Stimulated activated naive CD8-positive, alpha-beta T cell treated with anti-CD3 and anti-CD28 coated beads, Interleukin-15, Interleukin-2, amounts not matched to agents 100 ng/mL and 50 ng/mL, for 24 hours (primary cell): Measurements from ENCODE around the gene ANKRD40.

Experiments
- H3K27ac Mint-ChIP-seq: one replicate; pipeline ENCODE4 v1.8.0; 2021; ENCODE audit warnings: mild to moderate bottlenecking, mixed read lengths
- H3K27me3 Mint-ChIP-seq: one replicate; pipeline ENCODE4 v1.8.0; 2021; ENCODE audit warnings: mixed read lengths
- H3K36me3 Mint-ChIP-seq: one replicate; pipeline ENCODE4 v1.8.0; 2021; ENCODE audit warnings: low read depth, mixed read lengths
- H3K4me1 Mint-ChIP-seq: one replicate; pipeline ENCODE4 v1.8.0; 2021; ENCODE audit warnings: low read depth, mixed read lengths
- H3K4me3 Mint-ChIP-seq: one replicate; pipeline ENCODE4 v1.8.0; 2021; ENCODE audit warnings: mild to moderate bottlenecking, mixed read lengths
- H3K9me3 Mint-ChIP-seq: one replicate; pipeline ENCODE4 v1.8.0; 2021; ENCODE audit warnings: mixed read lengths

ANKRD40 gene

DNA sequence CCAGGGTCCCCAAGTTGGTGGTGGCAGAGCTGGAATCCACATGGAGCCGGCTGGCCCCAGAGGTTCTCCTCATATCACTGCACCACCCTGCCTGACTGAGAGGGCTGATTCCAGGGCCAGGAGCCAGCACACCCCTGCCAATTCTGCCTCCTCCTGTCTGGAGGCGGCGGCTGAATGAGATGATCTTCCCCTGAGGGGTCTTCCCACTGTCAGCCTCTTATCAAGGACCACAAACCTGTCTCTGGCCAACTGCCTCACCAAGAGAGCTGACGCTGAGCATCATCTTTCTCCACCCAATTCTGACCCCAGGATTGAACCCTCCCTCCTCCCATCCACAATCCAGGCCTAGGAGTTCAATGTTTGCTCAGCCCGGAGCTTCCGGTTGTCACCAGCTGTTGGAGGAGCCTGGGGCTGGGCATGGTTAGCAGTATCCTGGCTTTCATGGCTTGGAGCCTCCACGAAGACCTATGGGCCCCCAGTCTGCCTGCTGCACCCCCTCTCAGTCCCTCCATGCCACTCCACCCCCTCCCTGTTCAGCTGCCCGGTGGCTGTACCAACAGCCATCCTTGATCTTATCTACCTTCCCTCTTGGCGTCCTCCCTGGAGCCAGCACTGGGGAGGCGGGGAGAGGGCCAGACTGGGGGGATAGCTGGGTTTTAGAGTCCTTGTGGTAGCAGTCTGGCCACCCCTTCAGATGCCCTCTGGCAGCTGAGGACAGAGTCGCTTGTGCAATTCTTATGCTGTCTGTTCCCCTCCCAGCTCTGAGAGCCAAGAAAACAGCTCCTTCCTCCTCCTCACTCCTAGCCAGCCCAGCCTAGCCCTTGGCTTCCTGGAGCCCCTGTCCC is 47.5 kb downstream of the ANKRD40 start:
- Mint-ChIP-seq H3K9me3 (no peaks in the 10 kb centered on the region), H3K27ac (no peak overlapping the region), H3K36me3 (no peaks in the 10 kb centered on the region), H3K4me3 (no peak overlapping the region), H3K4me1 (peaks cover 13% of the 10 kb centered on the region), H3K27me3 (no peaks in the 10 kb centered on the region)

- Mint-ChIP-seq H3K27me3 (no peaks in the 10 kb centered on the region), H3K9me3 (no peaks in the 10 kb centered on the region), H3K27ac (no peak overlapping the region)
Measured at GRCh38 chr17:50659179-50659578, 48.5 kb downstream of the ANKRD40 start.

GRCh38 chr17:50658616-50659015 is 49.1 kb downstream of the ANKRD40 start:
- no peaks in the 10 kb centered on the region for H3K9me3 Mint-ChIP-seq
- no peak overlapping the region for H3K4me3 Mint-ChIP-seq
- no peaks in the 10 kb centered on the region for H3K36me3 Mint-ChIP-seq

More at GRCh38 chr17:50659179-50659578, 48.5 kb downstream of the ANKRD40 start:
- Mint-ChIP-seq H3K36me3 (no peaks in the 10 kb centered on the region), H3K4me3 (no peak overlapping the region), H3K4me1 (peaks cover 13% of the 10 kb centered on the region)

DNA sequence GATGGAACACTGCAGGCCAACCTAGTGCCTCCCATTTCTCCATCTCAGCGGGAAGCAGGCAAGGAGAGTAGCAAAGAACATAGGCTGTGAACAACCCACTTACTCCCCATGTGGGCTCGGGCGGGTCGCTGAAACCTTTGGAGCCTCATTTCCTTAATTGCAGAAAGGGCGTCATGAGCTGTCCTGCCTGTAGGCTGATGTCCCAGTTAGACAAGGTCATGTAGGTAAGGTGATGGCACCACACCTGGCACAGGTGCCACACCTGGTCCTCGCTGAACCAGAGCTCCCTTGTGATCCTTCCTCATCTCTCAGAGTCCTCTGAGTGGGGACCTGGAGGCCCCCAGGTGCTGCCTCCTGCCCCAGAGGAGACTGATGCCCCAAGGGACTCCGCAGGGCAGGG is 50.1 kb downstream of the ANKRD40 start:
- no peak overlapping the region for H3K4me3 Mint-ChIP-seq

More at GRCh38 chr17:50658616-50659015, 49.1 kb downstream of the ANKRD40 start:
- Mint-ChIP-seq H3K4me1 (peaks cover 13% of the 10 kb centered on the region), H3K27ac (no peak overlapping the region), H3K27me3 (no peaks in the 10 kb centered on the region)

DNA sequence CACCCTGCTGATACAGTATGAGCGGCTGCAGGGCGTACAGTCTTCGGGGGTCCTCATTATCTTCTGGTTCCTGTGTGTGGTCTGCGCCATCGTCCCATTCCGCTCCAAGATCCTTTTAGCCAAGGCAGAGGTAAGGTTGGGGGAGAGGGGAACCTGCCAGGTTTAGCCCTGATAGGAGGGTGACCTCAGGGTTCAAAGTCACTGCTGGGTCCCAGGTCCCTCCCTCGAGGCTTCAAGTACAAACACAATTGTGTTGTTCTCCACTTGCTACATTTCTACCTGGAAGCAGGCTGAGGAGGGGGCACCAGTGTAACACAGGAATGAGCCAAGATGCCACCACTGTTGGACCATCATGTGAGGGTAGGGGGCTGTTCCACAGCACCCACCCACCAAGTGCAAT is 50.7 kb downstream of the ANKRD40 start:
- H3K9me3 Mint-ChIP-seq = no peaks in the 10 kb centered on the region
- peaks cover 2% of the 10 kb centered on the region for H3K27me3 Mint-ChIP-seq
- H3K4me3 Mint-ChIP-seq = no peak overlapping the region
- peaks cover 11% of the 10 kb centered on the region for H3K4me1 Mint-ChIP-seq
- H3K36me3 Mint-ChIP-seq = no peaks in the 10 kb centered on the region
- no peak overlapping the region for H3K27ac Mint-ChIP-seq

More for the DNA sequence above, 50.1 kb downstream of the ANKRD40 start:
- H3K9me3 Mint-ChIP-seq = no peaks in the 10 kb centered on the region
- H3K36me3 Mint-ChIP-seq = no peaks in the 10 kb centered on the region
- H3K27ac Mint-ChIP-seq = no peak overlapping the region
- peaks cover 13% of the 10 kb centered on the region for H3K4me1 Mint-ChIP-seq
- no peaks in the 10 kb centered on the region for H3K27me3 Mint-ChIP-seq

GRCh38 chr17:50656509-50656908 is 51.2 kb downstream of the ANKRD40 start:
- Mint-ChIP-seq H3K27me3 (peaks cover 6% of the 10 kb centered on the region), H3K4me3 (no peak overlapping the region), H3K27ac (no peak overlapping the region), H3K9me3 (no peaks in the 10 kb centered on the region), H3K36me3 (no peaks in the 10 kb centered on the region), H3K4me1 (peaks cover 5% of the 10 kb centered on the region)

DNA sequence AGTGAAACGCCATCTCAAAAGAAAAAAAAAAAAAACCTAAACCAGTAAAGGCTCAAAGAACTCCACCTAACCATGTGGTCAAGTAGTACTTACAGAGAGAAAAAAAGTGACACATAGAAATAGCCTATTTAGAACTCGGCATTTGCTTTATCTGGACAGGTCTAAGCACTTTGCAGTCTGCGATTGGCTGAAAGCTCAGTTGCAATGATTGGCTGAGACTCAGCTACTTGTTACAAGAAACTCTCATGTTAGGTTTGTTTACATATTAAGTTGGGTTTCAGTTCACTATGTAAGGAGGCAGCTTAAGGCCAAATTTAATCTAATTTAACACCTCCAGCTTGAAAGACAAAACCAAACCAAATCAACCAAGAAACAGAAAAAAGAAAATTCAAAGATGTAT is 54.0 kb downstream of the ANKRD40 start:
- Mint-ChIP-seq H3K27ac (no peak overlapping the region), H3K4me1 (no peaks in the 10 kb centered on the region), H3K9me3 (no peaks in the 10 kb centered on the region), H3K27me3 (peaks cover 12% of the 10 kb centered on the region), H3K4me3 (no peak overlapping the region), H3K36me3 (no peaks in the 10 kb centered on the region)

DNA sequence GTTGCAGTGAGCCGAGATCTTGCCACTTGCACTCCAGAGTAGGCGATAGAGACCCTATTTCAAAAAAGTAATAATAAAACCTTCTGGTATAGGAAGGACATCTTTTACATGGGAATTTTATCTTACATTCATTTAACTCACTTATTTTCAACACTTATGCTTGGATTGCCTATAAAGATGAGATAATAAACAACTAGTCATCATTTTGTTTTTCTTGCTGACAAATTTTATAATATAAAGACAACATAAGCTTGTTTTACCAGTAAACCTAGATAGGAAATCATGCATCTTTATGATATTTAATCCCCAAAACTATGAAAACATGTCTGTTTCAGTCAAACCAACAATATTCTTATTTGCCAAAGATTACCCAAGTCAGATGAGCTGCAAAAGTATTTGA is 56.1 kb downstream of the ANKRD40 start:
- Mint-ChIP-seq H3K27ac (no peak overlapping the region), H3K36me3 (no peaks in the 10 kb centered on the region), H3K4me1 (no peaks in the 10 kb centered on the region), H3K9me3 (no peaks in the 10 kb centered on the region), H3K4me3 (no peak overlapping the region), H3K27me3 (peaks cover 19% of the 10 kb centered on the region)

DNA sequence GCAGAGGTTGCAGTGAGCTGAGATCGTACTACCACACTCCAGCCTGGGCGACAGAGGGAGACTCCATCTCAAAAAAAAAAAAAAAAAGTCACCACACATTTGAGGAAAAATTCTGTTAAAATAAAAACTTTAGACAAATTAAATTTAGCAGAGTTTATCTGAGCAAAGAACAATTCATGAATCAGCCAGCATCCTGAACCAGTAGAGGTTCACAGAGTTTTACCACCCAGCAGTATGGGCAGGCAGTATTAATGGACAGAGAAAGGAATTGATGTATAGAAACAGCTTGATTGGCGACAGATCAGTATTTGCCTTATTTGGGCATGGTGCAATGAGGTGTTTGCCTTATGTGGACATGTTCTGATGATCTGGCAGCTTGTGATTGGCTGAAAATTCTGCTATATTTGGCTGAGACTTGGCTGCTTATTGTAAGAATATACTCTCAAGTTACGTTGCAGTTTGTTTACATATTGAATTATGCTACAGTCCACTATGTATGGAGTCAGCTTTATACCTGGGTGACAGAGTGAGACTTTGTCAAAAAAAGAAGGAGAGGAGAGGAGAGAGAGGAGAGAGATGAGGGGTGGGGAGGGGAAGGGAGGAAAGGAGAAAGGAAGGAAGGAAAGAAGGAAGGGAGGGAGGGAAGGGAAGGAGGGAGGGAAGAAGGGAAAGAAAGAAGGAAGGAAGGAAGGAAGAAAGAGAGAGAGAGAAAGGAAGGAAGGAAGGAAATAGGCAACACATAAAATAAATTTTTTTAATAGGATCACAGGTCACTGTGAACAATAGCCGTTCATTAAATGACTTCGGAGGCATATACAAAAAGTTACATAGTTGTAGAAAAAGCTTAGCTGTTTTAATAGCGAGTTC is 58.4 kb downstream of the ANKRD40 start:
- Mint-ChIP-seq H3K4me1 (no peaks in the 10 kb centered on the region), H3K36me3 (no peaks in the 10 kb centered on the region), H3K9me3 (no peaks in the 10 kb centered on the region), H3K27ac (no peak overlapping the region), H3K27me3 (peaks cover 19% of the 10 kb centered on the region), H3K4me3 (no peak overlapping the region)

- H3K27me3 Mint-ChIP-seq = peaks cover 22% of the 10 kb centered on the region
- no peaks in the 10 kb centered on the region for H3K4me1 Mint-ChIP-seq
- H3K27ac Mint-ChIP-seq = no peak overlapping the region
- H3K36me3 Mint-ChIP-seq = no peaks in the 10 kb centered on the region
- no peaks in the 10 kb centered on the region for H3K9me3 Mint-ChIP-seq
- H3K4me3 Mint-ChIP-seq = no peak overlapping the region
Measured at GRCh38 chr17:50647187-50647586, 60.5 kb downstream of the ANKRD40 start.

DNA sequence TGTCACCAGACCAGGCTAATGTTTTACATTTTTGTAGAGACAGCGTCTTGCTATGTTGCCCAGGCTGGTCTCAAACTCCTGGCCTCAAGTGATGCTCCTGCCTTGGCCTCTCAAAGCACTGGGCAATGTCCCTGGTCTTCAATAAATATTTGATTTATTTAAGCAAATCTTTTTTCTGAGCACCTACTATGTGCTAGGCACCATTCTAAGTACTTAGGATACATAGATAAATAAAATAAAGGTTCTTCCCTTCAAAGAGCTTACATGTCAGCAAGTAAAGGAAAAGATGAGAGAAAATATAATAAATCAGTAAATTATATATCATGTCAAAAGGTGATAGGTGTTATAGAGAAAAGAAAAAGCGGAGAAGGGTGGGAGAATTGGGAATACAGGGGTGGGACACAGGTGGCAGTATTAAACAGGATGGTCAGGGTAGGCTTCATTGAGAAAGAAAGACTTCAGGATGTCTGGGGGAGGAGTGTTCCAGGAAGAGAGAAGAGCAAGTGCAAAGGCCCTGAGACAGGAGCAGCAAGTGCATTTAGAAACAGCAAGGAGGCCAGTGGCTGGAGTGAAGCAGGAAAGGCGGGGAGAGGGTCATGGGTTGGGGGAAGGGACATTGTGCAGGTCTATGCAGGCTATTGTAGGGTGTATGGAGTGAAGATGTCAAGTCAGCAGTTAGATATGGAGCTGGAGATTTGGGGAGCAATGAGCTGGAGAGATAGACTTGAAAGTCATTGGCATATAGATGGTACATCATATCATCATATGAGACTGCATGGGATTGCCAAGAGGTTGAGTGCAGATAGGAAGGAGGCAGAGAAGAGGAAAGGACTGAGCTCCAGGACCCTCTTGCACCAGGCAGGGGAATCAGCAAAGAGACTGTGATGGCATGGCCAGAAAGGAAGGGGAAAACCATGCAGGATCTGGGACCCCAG is 61.7 kb downstream of the ANKRD40 start:
- H3K27me3 Mint-ChIP-seq = peaks cover 16% of the 10 kb centered on the region
- no peaks in the 10 kb centered on the region for H3K9me3 Mint-ChIP-seq
- no peaks in the 10 kb centered on the region for H3K36me3 Mint-ChIP-seq
- no peaks in the 10 kb centered on the region for H3K4me1 Mint-ChIP-seq
- no peak overlapping the region for H3K4me3 Mint-ChIP-seq
- H3K27ac Mint-ChIP-seq = no peak overlapping the region
